HG02610 (cell line): ENCODE measurements around the gene TRIM52.
"Not testable (repeated sequence)": the region's sequence is repeated elsewhere in the genome, so short reads cannot be mapped to it uniquely, and the experiment has no call there.

ENCODE experiments used
- ATAC-seq: cut with Tn5 transposase; IDR thresholded peaks from one replicate; pipeline ENCODE4 v1.9.1; 2021; ENCODE audit warnings: mild to moderate bottlenecking, moderate library complexity; ENCODE audit not compliant: unreplicated experiment

The TRIM52 gene

GRCh38 chr5:181217111-181217802 lies 43.7 kb downstream of the TRIM52 start:
- ATAC-seq: peak; percentile 4

- no peak for ATAC-seq
Measured at GRCh38 chr5:181215997-181216989, 44.6 kb downstream of the TRIM52 start.

DNA sequence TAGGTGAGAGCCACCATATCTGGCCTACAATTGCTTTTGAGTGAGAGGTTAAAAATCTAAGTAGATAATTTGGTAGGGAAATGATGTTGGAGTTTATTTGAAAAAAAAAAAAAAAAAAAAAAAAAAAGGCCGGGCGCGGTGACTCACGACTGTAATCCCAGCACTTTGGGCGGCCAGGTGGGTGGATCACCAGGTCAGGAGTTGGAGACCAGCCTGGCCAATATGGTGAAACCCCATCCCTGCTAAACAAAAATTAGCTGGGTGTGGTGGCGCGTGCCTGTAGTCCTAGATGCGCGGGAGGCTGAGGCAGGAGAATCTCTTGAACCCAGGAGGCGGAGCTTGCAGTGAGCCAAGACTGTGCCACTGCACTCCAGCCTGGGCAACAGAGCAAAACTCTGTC lies 46.7 kb downstream of the TRIM52 start:
- ATAC-seq: not testable (repeated sequence)

DNA sequence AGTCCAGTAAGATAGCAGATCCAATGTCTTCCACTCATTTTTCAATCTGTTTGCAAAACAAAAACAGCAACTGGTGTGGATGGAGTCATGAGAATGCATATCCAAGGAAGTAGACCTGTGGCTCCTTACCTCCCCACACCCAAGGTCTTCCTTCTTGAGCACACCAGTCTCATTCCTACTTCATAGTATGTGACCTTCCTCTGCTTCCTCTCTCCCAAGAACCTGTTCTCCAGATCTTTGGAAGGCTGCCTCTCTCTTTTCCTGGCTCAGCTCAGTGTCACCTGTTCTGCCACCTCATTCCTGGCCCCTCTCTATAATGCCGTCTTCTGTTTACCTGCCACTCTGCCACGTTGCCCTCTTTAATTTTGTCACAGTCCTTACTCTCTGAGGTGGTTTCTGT lies 48.0 kb downstream of the TRIM52 start:
- ATAC-seq: no peak

GRCh38 chr5:181212080-181212479 lies 48.9 kb downstream of the TRIM52 start:
- ATAC-seq: no peak

DNA sequence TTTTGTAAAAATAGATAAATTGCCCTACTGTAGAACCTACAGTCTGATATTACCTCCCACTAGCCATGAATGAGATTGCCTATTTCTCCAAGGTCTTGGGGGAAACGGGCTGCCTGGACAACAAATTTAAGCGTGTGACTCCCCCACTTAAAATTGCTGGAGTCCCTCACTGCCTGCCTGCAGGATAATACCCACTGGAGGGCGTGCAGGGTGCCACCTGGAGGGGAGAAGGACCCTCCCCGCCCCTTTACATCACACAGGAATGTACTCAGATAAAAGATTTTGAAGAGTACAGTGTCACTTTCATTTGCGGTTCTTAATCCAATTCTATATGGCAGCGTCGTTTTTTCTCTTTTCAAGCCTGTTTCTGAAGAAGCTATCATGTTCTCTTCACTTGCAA lies 49.7 kb downstream of the TRIM52 start:
- ATAC-seq: no peak

DNA sequence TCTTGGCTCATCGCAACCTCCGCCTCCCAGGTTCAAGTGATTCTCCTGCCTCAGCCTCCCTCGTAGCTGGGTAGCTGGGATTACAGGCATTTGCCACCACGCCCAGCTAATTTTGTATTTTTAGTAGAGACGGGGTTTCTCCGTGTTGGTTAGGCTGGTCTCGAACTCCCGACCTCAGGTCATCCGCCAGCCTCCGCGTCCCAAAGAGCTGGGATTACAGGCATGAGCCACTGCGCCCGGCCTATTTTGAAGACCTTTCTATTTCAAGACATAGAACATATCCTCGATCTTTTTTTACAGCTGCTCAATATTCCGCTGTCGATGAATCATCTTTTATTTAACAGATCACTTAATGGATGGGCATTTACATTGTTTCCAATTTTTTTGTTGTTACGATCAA lies 50.2 kb downstream of the TRIM52 start:
- not testable (repeated sequence) for ATAC-seq

GRCh38 chr5:181210148-181210547 lies 50.8 kb downstream of the TRIM52 start:
- not testable (repeated sequence) for ATAC-seq

DNA sequence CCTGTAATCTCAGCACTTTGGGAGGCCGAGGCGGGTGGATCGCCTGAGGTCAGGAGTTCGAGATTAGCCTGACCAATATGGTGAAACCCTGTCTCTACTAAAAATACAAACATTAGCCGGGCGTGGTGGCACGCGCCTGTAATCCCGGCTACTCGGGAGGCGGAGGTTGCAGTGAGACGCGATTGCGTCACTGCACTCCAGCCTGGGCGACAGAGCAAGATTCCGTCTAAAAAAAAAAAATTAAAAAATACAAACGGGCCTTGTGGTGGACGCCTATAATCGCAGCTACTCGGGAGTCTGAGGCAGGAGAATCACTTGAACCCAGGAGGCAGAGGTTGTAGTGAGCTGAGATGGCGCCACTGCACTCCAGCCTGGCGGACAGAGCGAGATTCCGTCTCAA lies 51.9 kb downstream of the TRIM52 start:
- ATAC-seq: not testable (repeated sequence)

GRCh38 chr5:181207960-181208253 lies 53.0 kb downstream of the TRIM52 start:
- no peak for ATAC-seq

- no peak for ATAC-seq
Measured at GRCh38 chr5:181207214-181207959, 53.6 kb downstream of the TRIM52 start.

DNA sequence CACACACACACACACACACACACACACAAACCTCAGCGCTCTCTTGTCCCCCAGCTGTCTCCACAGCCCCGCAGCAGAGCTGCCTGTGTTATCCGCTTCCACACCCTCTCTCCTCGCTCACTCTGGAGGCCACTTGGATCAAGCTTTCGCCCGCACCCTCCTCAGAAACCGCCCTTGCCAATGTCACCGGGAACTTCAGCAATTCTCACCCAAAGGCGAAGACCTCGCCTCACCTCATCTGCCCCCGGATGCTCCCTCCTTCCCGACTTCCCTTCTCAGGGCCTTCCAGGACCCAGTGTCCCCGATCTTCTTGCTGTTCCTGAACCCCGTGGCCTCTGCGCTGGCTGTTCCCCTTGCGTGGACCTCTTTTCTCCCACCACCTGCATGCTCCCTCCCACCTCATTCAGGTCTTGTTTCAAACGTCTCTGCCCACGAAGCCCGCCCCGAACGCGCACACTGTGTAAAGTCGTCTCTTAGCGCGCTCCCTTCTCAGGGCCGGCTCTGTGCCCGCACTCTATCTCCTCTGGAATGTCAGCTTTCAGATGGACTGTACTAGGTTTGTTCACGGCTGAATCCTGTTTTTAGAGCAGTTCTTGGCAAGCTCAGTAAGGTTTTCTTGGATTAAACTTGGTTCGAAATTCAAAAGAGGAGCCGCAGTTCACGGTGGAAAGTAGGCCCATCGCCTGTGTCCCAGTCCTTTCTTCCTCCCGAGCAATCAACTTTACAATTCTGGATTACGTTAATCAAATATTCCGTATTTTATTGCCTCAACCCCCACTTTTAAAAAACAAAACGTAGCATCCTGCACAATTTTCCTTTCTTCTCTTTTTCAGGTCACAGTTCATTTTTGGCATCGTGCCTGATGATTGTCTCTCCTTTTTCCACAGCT lies 54.9 kb downstream of the TRIM52 start:
- no peak for ATAC-seq
